HEK293 (cell line): ENCODE data around the gene NFATC3.

ENCODE experiments used
- CTCF ChIA-PET: fragments of 350-600 bp; formaldehyde crosslinking; extraction: SDS; loops from one replicate; lab custom pipeline; 2021; ENCODE audit warnings: antibody characterized with exemption; lab: Yijun Ruan, JAX
- POLR2A ChIA-PET: fragments of 300-600 bp; formaldehyde crosslinking; extraction: SDS; loops from one replicate; lab custom pipeline; 2020; ENCODE audit warnings: antibody characterized with exemption, inconsistent platforms; lab: Yijun Ruan, JAX
- H3K27ac ChIP-seq: fragments of 200-500 bp; sonication (Bioruptor generic); 2 replicates; pipeline ENCODE4 v1.5.1; 2014; ENCODE audit warnings: low read depth, low read length, control low read depth, inconsistent platforms; ENCODE audit errors: extremely low read depth
- H3K36me3 ChIP-seq, 2 experiments: fragments of 200-500 bp in 1 of 2; sonication (Bioruptor generic) in 1 of 2; 1 replicate in 1 of 2; 2 replicates in 1 of 2; pipeline ENCODE4 v1.5.1; 2014 to 2017; ENCODE audit warnings: inconsistent platforms in 2 of 2, low read length in 2 of 2; ENCODE audit not compliant: control insufficient read depth in 2 of 2, insufficient read depth in 1 of 2
- H3K4me1 ChIP-seq: fragments of 200-500 bp; sonication (Bioruptor generic); 2 replicates; pipeline ENCODE4 v1.5.1; 2014; ENCODE audit warnings: mild to moderate bottlenecking, low read length, inconsistent platforms; ENCODE audit not compliant: control insufficient read depth, insufficient read depth
- H3K4me3 ChIP-seq: 2 replicates; pipeline ENCODE4 v1.5.1; 2011; ENCODE audit warnings: low read depth, mild to moderate bottlenecking, control low read depth, low read length, moderate library complexity
- H3K9me3 ChIP-seq: fragments of 200-500 bp; sonication (Bioruptor generic); 2 replicates; pipeline ENCODE4 v1.5.1; 2014; ENCODE audit warnings: low read depth, low read length, inconsistent platforms; ENCODE audit not compliant: control insufficient read depth, insufficient read depth
- IKZF3 ChIP-seq: fragments of 450-650 bp; IDR thresholded peaks from 2 replicates; pipeline ENCODE4 v1.5.0; 2018; ENCODE audit warnings: missing biosample characterization, mild to moderate bottlenecking, missing genetic modification characterization, moderate library complexity
- KLF8 ChIP-seq: fragments of 450-650 bp; formaldehyde crosslinking; IDR thresholded peaks from 2 replicates; pipeline ENCODE4 v1.5.1; 2016; ENCODE audit warnings: missing biosample characterization, missing genetic modification characterization
- MYNN ChIP-seq: fragments of 450-650 bp; formaldehyde crosslinking; IDR thresholded peaks from 2 replicates; pipeline ENCODE4 v1.5.1; 2016; ENCODE audit warnings: missing biosample characterization, missing genetic modification characterization, borderline replicate concordance
- PATZ1 ChIP-seq: fragments of 450-650 bp; formaldehyde crosslinking; IDR thresholded peaks from 2 replicates; pipeline ENCODE4 v1.5.1; 2016; ENCODE audit warnings: missing biosample characterization, missing genetic modification characterization
- YY1 ChIP-seq: fragments of 450-650 bp; formaldehyde crosslinking; IDR thresholded peaks from 2 replicates; pipeline ENCODE4 v1.5.1; 2018; ENCODE audit warnings: missing biosample characterization, missing genetic modification characterization
- ZBTB7A ChIP-seq: fragments of 450-650 bp; formaldehyde crosslinking; IDR thresholded peaks from 2 replicates; pipeline ENCODE4 v1.5.1; 2016; ENCODE audit warnings: low read depth, missing biosample characterization, missing genetic modification characterization
- ZFHX2 ChIP-seq: fragments of 450-650 bp; formaldehyde crosslinking; conservative IDR thresholded peaks from 2 replicates; pipeline ENCODE4 v1.5.1; 2016; ENCODE audit warnings: missing biosample characterization, missing genetic modification characterization
- ZFP3 ChIP-seq: fragments of 450-650 bp; formaldehyde crosslinking; IDR thresholded peaks from 2 replicates; pipeline ENCODE4 v1.5.1; 2016; ENCODE audit warnings: low read depth, missing biosample characterization, missing genetic modification characterization
- ZNF19 ChIP-seq: fragments of 450-650 bp; formaldehyde crosslinking; IDR thresholded peaks from 2 replicates; pipeline ENCODE4; 2016; ENCODE audit warnings: missing biosample characterization, missing genetic modification characterization, low read depth
- ZNF214 ChIP-seq: fragments of 450-650 bp; formaldehyde crosslinking; IDR thresholded peaks from 2 replicates; pipeline ENCODE4 v1.5.1; 2017; ENCODE audit warnings: missing biosample characterization, mild to moderate bottlenecking, missing genetic modification characterization, borderline replicate concordance
- ZNF223 ChIP-seq: fragments of 450-650 bp; formaldehyde crosslinking; IDR thresholded peaks from 2 replicates; pipeline ENCODE4 v1.5.1; 2016; ENCODE audit warnings: missing biosample characterization, missing genetic modification characterization
- ZNF266 ChIP-seq: fragments of 450-650 bp; formaldehyde crosslinking; IDR thresholded peaks from 2 replicates; pipeline ENCODE4 v1.5.1; 2016; ENCODE audit warnings: missing biosample characterization, missing genetic modification characterization, low read depth
- ZNF350 ChIP-seq: fragments of 450-650 bp; formaldehyde crosslinking; IDR thresholded peaks from 2 replicates; pipeline ENCODE4 v1.5.0; 2017; ENCODE audit warnings: missing biosample characterization, mild to moderate bottlenecking, missing genetic modification characterization
- ZNF426 ChIP-seq: fragments of 450-650 bp; formaldehyde crosslinking; IDR thresholded peaks from 2 replicates; pipeline ENCODE4 v1.5.1; 2017; ENCODE audit warnings: missing biosample characterization, missing genetic modification characterization, mild to moderate bottlenecking, inconsistent platforms, moderate library complexity
- ZNF521 ChIP-seq: fragments of 450-650 bp; formaldehyde crosslinking; IDR thresholded peaks from 2 replicates; pipeline ENCODE4 v1.5.1; 2017; ENCODE audit warnings: missing biosample characterization, mild to moderate bottlenecking, missing genetic modification characterization
- ZNF529 ChIP-seq: fragments of 450-650 bp; formaldehyde crosslinking; IDR thresholded peaks from 2 replicates; pipeline ENCODE4 v1.5.1; 2017; ENCODE audit warnings: missing genetic modification characterization, missing biosample characterization; ENCODE audit not compliant: insufficient replicate concordance
- ZNF585B ChIP-seq: fragments of 450-650 bp; formaldehyde crosslinking; IDR thresholded peaks from 2 replicates; pipeline ENCODE4 v1.5.1; 2016; ENCODE audit warnings: missing biosample characterization, missing genetic modification characterization
- ZNF677 ChIP-seq: fragments of 450-650 bp; IDR thresholded peaks from 2 replicates; pipeline ENCODE4 v1.5.0; 2018; ENCODE audit warnings: missing biosample characterization, mild to moderate bottlenecking, missing genetic modification characterization, moderate library complexity
- ZNF707 ChIP-seq: fragments of 450-650 bp; formaldehyde crosslinking; IDR thresholded peaks from 2 replicates; pipeline ENCODE4 v1.5.1; 2016; ENCODE audit warnings: missing biosample characterization, missing genetic modification characterization
- TF ChIP-seq, protein P1 (sequence below): fragments of 450-650 bp; formaldehyde crosslinking; IDR thresholded peaks from 2 replicates; pipeline ENCODE4 v1.5.1; 2016; ENCODE audit warnings: missing biosample characterization, missing genetic modification characterization, borderline replicate concordance
- TF ChIP-seq, protein P2 (sequence below): fragments of 450-650 bp; formaldehyde crosslinking; IDR thresholded peaks from 2 replicates; pipeline ENCODE4 v1.5.1; 2016; ENCODE audit warnings: missing biosample characterization, missing genetic modification characterization

Gene NFATC3

GRCh38 chr16:68187505-68187904 lies 102.3 kb downstream of the NFATC3 start:
- H3K36me3 ChIP-seq: peaks cover 0 to 66% of the 10 kb centered on the region in 2 experiments; a peak in 1 of 3 replicates
- ChIA-PET POLR2A (no interaction called here), CTCF (no interaction called here)
- TF ChIP-seq PATZ1 (tag by site-specific recombination) (no peak), ZNF223 (tag by site-specific recombination) (no peak), ZNF677 (tag by site-specific recombination) (no peak), ZNF529 (no peak), ZNF707 (tag by site-specific recombination) (no peak), ZFHX2 (tag by site-specific recombination) (no peak)
- no peak overlapping the region for H3K4me3 ChIP-seq
- no peaks in the 10 kb centered on the region for H3K4me1 ChIP-seq
- H3K9me3 ChIP-seq: no peaks in the 10 kb centered on the region
- H3K27ac ChIP-seq: no peak overlapping the region

GRCh38 chr16:68188170-68188569 lies 103.0 kb downstream of the NFATC3 start:
- no peak for TF ChIP-seq ZNF214 (tag by site-specific recombination)
- TF ChIP-seq, protein P1, sequence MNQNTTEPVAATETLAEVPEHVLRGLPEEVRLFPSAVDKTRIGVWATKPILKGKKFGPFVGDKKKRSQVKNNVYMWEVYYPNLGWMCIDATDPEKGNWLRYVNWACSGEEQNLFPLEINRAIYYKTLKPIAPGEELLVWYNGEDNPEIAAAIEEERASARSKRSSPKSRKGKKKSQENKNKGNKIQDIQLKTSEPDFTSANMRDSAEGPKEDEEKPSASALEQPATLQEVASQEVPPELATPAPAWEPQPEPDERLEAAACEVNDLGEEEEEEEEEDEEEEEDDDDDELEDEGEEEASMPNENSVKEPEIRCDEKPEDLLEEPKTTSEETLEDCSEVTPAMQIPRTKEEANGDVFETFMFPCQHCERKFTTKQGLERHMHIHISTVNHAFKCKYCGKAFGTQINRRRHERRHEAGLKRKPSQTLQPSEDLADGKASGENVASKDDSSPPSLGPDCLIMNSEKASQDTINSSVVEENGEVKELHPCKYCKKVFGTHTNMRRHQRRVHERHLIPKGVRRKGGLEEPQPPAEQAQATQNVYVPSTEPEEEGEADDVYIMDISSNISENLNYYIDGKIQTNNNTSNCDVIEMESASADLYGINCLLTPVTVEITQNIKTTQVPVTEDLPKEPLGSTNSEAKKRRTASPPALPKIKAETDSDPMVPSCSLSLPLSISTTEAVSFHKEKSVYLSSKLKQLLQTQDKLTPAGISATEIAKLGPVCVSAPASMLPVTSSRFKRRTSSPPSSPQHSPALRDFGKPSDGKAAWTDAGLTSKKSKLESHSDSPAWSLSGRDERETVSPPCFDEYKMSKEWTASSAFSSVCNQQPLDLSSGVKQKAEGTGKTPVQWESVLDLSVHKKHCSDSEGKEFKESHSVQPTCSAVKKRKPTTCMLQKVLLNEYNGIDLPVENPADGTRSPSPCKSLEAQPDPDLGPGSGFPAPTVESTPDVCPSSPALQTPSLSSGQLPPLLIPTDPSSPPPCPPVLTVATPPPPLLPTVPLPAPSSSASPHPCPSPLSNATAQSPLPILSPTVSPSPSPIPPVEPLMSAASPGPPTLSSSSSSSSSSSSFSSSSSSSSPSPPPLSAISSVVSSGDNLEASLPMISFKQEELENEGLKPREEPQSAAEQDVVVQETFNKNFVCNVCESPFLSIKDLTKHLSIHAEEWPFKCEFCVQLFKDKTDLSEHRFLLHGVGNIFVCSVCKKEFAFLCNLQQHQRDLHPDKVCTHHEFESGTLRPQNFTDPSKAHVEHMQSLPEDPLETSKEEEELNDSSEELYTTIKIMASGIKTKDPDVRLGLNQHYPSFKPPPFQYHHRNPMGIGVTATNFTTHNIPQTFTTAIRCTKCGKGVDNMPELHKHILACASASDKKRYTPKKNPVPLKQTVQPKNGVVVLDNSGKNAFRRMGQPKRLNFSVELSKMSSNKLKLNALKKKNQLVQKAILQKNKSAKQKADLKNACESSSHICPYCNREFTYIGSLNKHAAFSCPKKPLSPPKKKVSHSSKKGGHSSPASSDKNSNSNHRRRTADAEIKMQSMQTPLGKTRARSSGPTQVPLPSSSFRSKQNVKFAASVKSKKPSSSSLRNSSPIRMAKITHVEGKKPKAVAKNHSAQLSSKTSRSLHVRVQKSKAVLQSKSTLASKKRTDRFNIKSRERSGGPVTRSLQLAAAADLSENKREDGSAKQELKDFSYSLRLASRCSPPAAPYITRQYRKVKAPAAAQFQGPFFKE: no peak
- no peak for TF ChIP-seq ZNF585B (tag by site-specific recombination)
- TF ChIP-seq ZNF19 (tag by site-specific recombination): no peak
- TF ChIP-seq ZFP3 (tag by site-specific recombination): no peak
- TF ChIP-seq ZFHX2 (tag by site-specific recombination): no peak
- no peak for TF ChIP-seq MYNN (tag by site-specific recombination)
- TF ChIP-seq ZNF266 (tag by site-specific recombination): no peak
- no peak for TF ChIP-seq YY1 (tag by site-specific recombination)
- no peak for TF ChIP-seq ZBTB7A (tag by site-specific recombination)
- TF ChIP-seq ZNF677 (tag by site-specific recombination): no peak
- no peak for TF ChIP-seq ZNF350 (tag by site-specific recombination)
- no peak for TF ChIP-seq ZNF521 (tag by site-specific recombination)
- TF ChIP-seq, protein P2, sequence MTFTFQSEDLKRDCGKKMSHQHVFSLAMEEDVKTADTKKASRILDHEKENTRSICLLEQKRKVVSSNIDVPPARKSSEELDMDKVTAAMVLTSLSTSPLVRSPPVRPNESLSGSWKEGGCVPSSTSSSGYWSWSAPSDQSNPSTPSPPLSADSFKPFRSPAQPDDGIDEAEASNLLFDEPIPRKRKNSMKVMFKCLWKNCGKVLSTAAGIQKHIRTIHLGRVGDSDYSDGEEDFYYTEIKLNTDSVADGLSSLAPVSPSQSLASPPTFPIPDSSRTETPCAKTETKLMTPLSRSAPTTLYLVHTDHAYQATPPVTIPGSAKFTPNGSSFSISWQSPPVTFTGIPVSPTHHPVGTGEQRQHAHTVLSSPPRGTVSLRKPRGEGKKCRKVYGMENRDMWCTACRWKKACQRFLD (tag by site-specific recombination): no peak
- TF ChIP-seq ZNF426 (tag by site-specific recombination): no peak
- TF ChIP-seq IKZF3 (tag by site-specific recombination): no peak
- TF ChIP-seq KLF8 (tag by site-specific recombination): no peak
- Histone ChIP-seq H3K27ac (no peak overlapping the region), H3K4me1 (no peaks in the 10 kb centered on the region), H3K9me3 (no peaks in the 10 kb centered on the region), H3K36me3 (peaks cover 0 to 66% of the 10 kb centered on the region in 2 experiments; a peak in 1 of 3 replicates), H3K4me3 (no peak overlapping the region)
- POLR2A ChIA-PET: no interaction called here
- CTCF ChIA-PET: no interaction called here
